Naive thymus-derived CD4-positive, alpha-beta T cell (primary cell): ENCODE measurements around the gene TGFBR3. TPM values are rescaled to one million over a fixed set of nuclear protein-coding genes. Genes with fewer than 3 reads are reported as not detected.

Experiments
- ATAC-seq: fragments of 150-1000 bp; cut with Tn5 transposase; 2 replicates; pipeline ENCODE4 v1.10.0; 2021; ENCODE audit warnings: mild to moderate bottlenecking, moderate library complexity
- CTCF ChIA-PET: fragments of 350-600 bp; sonication (Branson Sonifier 250); formaldehyde crosslinking; loops from one replicate; lab custom pipeline; 2021; ENCODE audit warnings: antibody characterized with exemption; lab: Charles Lee
- POLR2A ChIA-PET: fragments of 350-600 bp; sonication (Branson Sonifier 250); formaldehyde crosslinking; loops from one replicate; lab custom pipeline; 2021; ENCODE audit warnings: antibody characterized with exemption, inconsistent platforms; lab: Charles Lee
- DNase-seq, 9 donors: peaks; one replicate each; pipeline versions ENCODE4 v3.0.0 to v3.0.0-alpha.2; 2020 to 2022; ENCODE audit warnings: mixed read lengths in 1 of 9
- H3K27ac ChIP-seq: one replicate; pipeline ENCODE4 v1.7.0; 2013; ENCODE audit warnings: mild to moderate bottlenecking, low read depth, low read length, moderate library complexity
- H3K27me3 ChIP-seq, 2 donors: one replicate each; pipeline ENCODE4 v1.7.0; 2013; ENCODE audit warnings: low read length in 2 of 2, mild to moderate bottlenecking in 2 of 2, moderate library complexity in 2 of 2; ENCODE audit not compliant: control insufficient read depth in 2 of 2, insufficient read depth in 2 of 2
- H3K36me3 ChIP-seq, 3 experiments: 1 replicate in 2 of 3; 2 replicates in 1 of 3; pipeline ENCODE4 v1.7.0; 2013; ENCODE audit warnings: low read length in 3 of 3, mild to moderate bottlenecking in 3 of 3, moderate library complexity in 1 of 3; ENCODE audit not compliant: insufficient read depth in 3 of 3, control insufficient read depth in 2 of 3
- H3K4me1 ChIP-seq, 2 donors: one replicate each; pipeline ENCODE4 v1.7.0; 2013; ENCODE audit warnings: low read length in 2 of 2, mild to moderate bottlenecking in 2 of 2, moderate library complexity in 1 of 2; ENCODE audit not compliant: control insufficient read depth in 2 of 2, insufficient read depth in 2 of 2
- H3K4me3 ChIP-seq: 2 replicates; pipeline ENCODE4 v1.7.0; 2013; ENCODE audit warnings: mild to moderate bottlenecking, low read length
- H3K9me3 ChIP-seq, 3 experiments: 1 replicate in 2 of 3; 2 replicates in 1 of 3; pipeline ENCODE4 v1.7.0; 2013; ENCODE audit warnings: low read length in 3 of 3; ENCODE audit not compliant: control insufficient read depth in 2 of 3
- H3K27ac Mint-ChIP-seq, 9 donors: one replicate each; pipeline ENCODE4 v1.8.0; 2020 to 2022; ENCODE audit warnings: mixed read lengths in 9 of 9, mild to moderate bottlenecking in 8 of 9, moderate library complexity in 5 of 9, inconsistent platforms in 2 of 9
- H3K27me3 Mint-ChIP-seq, 5 donors: one replicate each; pipeline ENCODE4 v1.8.0; 2021 to 2022; ENCODE audit warnings: mixed read lengths in 5 of 5, mild to moderate bottlenecking in 1 of 5
- H3K36me3 Mint-ChIP-seq, 5 donors: one replicate each; pipeline ENCODE4 v1.8.0; 2020 to 2022; ENCODE audit warnings: mixed read lengths in 5 of 5, mild to moderate bottlenecking in 3 of 5, inconsistent platforms in 1 of 5
- H3K4me1 Mint-ChIP-seq, 7 donors: one replicate each; pipeline ENCODE4 v1.8.0; 2020 to 2022; ENCODE audit warnings: mixed read lengths in 7 of 7, mild to moderate bottlenecking in 3 of 7, inconsistent platforms in 1 of 7
- H3K4me3 Mint-ChIP-seq, 10 donors: one replicate each; pipeline ENCODE4 v1.8.0; 2020 to 2022; ENCODE audit warnings: mild to moderate bottlenecking in 10 of 10, mixed read lengths in 10 of 10, moderate library complexity in 6 of 10, inconsistent platforms in 2 of 10
- H3K9me3 Mint-ChIP-seq, 11 donors: one replicate each; pipeline ENCODE4 v1.8.0; 2020 to 2022; ENCODE audit warnings: mixed read lengths in 11 of 11, mild to moderate bottlenecking in 4 of 11, inconsistent platforms in 1 of 11, moderate library complexity in 1 of 11
- intact Hi-C, 2 donors: fragments of 100-400 bp; cut with micrococcal nuclease; formaldehyde crosslinking; loops; one replicate each; pipeline ENCODE4 v1.15.1; 2023
- polyA plus RNA-seq, 2 donors: library from polyadenylated mRNA; unstranded; fragments of 300-500 nt; fragmentation: Illumina TruSeq; gene quantifications; one replicate each; pipeline ENCODE4 v1.2.3, GENCODE V29; 2021
- total RNA-seq, 6 experiments: library from RNA in 5 of 6; stranded (reverse) in 5 of 6; gene quantifications; 1 replicate in 5 of 6; 2 replicates in 1 of 6; pipeline ENCODE4 v1.2.3 and lab custom pipeline; 2021 to 2026

The TGFBR3 gene
- total and polyA plus RNA-seq, 7 experiments from 2014 or later = 9.4 to 36.3 (median 11.4) TPM

DNA sequence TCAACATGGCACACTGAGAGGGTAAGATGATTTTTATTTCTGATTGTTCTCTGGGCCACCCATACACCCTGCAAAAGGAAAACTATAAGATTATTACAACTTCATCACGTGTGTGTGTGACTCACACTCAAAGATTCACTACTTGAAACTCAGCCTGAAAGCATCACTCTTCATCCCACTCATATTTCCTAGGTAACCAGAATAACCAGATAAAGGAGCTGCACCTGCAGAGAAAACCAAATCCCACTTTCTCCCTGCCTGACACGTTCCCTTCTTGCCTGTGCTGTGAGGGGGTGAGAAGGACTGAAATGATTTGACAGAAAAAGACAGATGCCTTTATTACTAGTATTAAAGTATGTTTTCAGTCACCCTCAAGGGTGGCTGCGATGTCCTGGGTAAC is 131.6 kb downstream of the TGFBR3 start:
- Histone ChIP-seq H3K9me3 (no peaks in the 10 kb centered on the region), H3K4me3 (no peak overlapping the region), H3K27ac (no peak overlapping the region), H3K27me3 (no peaks in the 10 kb centered on the region), H3K36me3 (no peaks in the 10 kb centered on the region), H3K4me1 (peaks cover 0 to 22% of the 10 kb centered on the region in 2 donors)
- Mint-ChIP-seq H3K27me3 (peaks cover 0 to 2% (median 0%) of the 10 kb centered on the region in 5 donors), H3K9me3 (no peaks in the 10 kb centered on the region), H3K27ac (peak overlapping the region in 2 of 9 donors; percentile 3 to 30), H3K4me1 (peaks cover 0 to 27% (median 0%) of the 10 kb centered on the region in 7 donors), H3K36me3 (peaks cover 0 to 20% (median 13%) of the 10 kb centered on the region in 5 donors), H3K4me3 (no peak overlapping the region)
- ATAC-seq (peak; percentile 31), DNase-seq (peak in 1 of 9 donors; percentile 58)
- intact Hi-C loops = loop anchor here in 1 of 2 donors (1.0 kb wide), 1 partner anchor 50 kb away; no protein-coding TSS in a partner anchor
- ChIA-PET POLR2A (no interaction called here), CTCF (no interaction called here)

DNA sequence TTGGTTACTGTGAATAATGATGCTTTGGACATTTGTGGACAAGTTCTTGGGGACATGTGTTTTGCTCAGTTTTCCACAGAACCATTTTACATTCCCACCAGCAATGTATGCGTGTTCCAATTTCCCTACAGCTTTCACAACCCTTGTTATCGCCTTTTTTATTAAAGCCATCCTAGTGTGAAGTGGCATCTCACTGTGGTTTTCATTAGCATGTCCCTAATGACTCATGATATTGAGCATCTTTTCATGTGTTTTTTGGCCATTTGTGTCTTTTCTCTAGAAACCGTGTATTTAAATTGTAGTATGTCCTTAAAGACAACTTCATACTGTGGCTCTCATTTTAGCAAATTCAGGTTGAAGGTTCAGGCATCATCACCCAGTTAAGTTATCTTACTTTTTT is 132.1 kb downstream of the TGFBR3 start:
- H3K27ac Mint-ChIP-seq = peak overlapping the region in 1 of 9 donors; percentile 3
- H3K4me3 Mint-ChIP-seq = no peak overlapping the region

DNA sequence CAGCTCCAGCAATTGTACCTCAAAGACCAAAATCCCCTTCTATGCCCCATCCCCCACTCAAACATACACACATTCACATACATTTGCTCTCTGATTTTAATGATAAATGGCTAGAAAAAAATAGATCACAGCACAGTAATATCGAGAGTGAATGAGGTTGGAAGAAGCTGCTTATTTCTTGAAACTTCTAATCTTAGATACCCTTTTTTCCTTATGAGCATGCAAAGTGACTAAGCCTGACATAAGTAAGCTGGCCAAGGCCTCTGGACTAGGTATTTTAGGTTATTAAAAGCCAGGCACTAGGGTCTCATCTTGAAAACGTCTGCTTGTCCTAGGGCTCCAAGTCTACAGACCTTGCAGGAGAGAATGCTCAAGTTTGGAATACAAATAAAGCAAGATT is 133.6 kb downstream of the TGFBR3 start:
- ATAC-seq (no peak), DNase-seq (no peak)
- Histone ChIP-seq H3K4me3 (no peak overlapping the region), H3K4me1 (peaks cover 0 to 22% of the 10 kb centered on the region in 2 donors), H3K27ac (no peak overlapping the region), H3K36me3 (no peaks in the 10 kb centered on the region), H3K9me3 (peaks cover 0 to under 1% (median 0%) of the 10 kb centered on the region in 3 experiments), H3K27me3 (no peaks in the 10 kb centered on the region)
- Mint-ChIP-seq H3K27ac (no peak overlapping the region), H3K4me1 (peaks cover 0 to 27% (median 0%) of the 10 kb centered on the region in 7 donors), H3K36me3 (peaks cover under 1 to 29% (median 9%) of the 10 kb centered on the region in 5 donors), H3K9me3 (peaks cover 0 to 11% (median under 1%) of the 10 kb centered on the region in 11 donors), H3K4me3 (peak overlapping the region in 1 of 10 donors; percentile 6), H3K27me3 (peaks cover 0 to 2% (median 0%) of the 10 kb centered on the region in 5 donors)
- ChIA-PET POLR2A (interaction anchor here (0.7 kb wide), 1 partner anchor 116 kb away, joined by 6 read pairs; no protein-coding TSS in a partner anchor), CTCF (no interaction called here)
- intact Hi-C loops = no loop called here

More for the DNA sequence above, 132.1 kb downstream of the TGFBR3 start:
- ChIA-PET POLR2A (no interaction called here), CTCF (no interaction called here)
- ATAC-seq (peak; percentile 18), DNase-seq (no peak)
- Mint-ChIP-seq H3K9me3 (no peaks in the 10 kb centered on the region), H3K27me3 (peaks cover 0 to 2% (median 0%) of the 10 kb centered on the region in 5 donors), H3K4me1 (peaks cover 0 to 27% (median 0%) of the 10 kb centered on the region in 7 donors), H3K36me3 (peaks cover 0 to 24% (median 16%) of the 10 kb centered on the region in 5 donors)
- H3K36me3 ChIP-seq = no peaks in the 10 kb centered on the region
- H3K27ac ChIP-seq = no peak overlapping the region
- H3K4me3 ChIP-seq = no peak overlapping the region
- H3K9me3 ChIP-seq = no peaks in the 10 kb centered on the region
- no peaks in the 10 kb centered on the region for H3K27me3 ChIP-seq
- intact Hi-C loops = loop anchor here in 1 of 2 donors (1.0 kb wide), 1 partner anchor 50 kb away; no protein-coding TSS in a partner anchor
- H3K4me1 ChIP-seq = peaks cover 0 to 22% of the 10 kb centered on the region in 2 donors

DNA sequence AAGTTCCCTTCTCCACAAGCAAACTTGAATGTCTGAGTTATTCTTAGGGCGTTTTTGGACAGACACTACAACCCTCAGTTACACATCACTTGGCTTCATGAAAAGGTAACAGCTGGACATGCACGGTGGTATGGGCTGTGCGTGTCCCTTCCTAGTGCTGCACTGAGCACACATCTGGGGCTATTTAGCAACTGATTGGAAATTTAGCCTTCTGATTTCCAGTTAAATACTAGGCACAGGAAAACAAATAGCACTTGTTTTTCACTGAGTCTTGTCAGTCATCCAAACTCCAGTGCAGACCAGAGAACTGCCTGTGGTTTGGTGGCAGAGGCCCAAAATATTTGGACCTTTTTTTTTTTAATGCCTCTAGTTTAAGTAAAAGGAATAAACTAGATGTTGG is 134.7 kb downstream of the TGFBR3 start:
- Mint-ChIP-seq H3K4me3 (no peak overlapping the region), H3K27me3 (no peaks in the 10 kb centered on the region), H3K36me3 (peaks cover 11 to 36% (median 20%) of the 10 kb centered on the region in 5 donors), H3K9me3 (peaks cover 0 to 21% (median 5%) of the 10 kb centered on the region in 11 donors), H3K4me1 (peaks cover 0 to 27% (median 0%) of the 10 kb centered on the region in 7 donors), H3K27ac (no peak overlapping the region)
- DNase-seq (no peak), ATAC-seq (no peak)
- H3K4me1 ChIP-seq = peaks cover 0 to 22% of the 10 kb centered on the region in 2 donors
- H3K27me3 ChIP-seq = no peaks in the 10 kb centered on the region
- intact Hi-C loops = no loop called here
- peaks cover 0 to 4% (median 0%) of the 10 kb centered on the region in 3 experiments for H3K9me3 ChIP-seq
- H3K27ac ChIP-seq = no peak overlapping the region
- H3K4me3 ChIP-seq = no peak overlapping the region
- POLR2A ChIA-PET = no interaction called here
- CTCF ChIA-PET = no interaction called here
- H3K36me3 ChIP-seq = no peaks in the 10 kb centered on the region

DNA sequence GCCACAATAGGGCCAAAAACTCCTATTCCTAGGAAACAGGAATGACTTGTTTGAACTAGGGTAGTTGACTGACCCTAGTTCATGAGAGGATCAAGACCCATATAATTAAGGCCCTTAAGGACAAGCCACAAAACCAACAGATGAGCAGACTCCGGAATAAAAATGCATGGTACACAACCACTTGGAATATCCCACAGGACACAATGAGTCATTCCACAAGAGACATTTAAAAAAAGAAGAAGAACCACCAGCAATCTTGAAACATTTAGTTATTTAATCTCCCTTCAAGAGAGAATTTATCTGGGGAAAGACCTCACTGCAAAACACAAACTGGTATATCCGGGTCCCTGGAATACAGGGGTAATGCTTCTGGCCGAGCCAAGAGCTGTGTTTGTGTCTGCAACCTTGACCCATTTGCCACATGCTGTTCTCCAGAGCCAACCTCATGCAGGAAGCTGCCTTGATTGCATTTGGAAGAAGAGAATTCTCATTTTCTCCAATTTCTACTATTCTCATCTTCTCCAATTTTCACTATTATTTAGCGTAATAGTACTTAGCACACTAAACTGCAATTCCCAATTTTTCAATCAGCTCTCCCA is 135.5 kb downstream of the TGFBR3 start:
- POLR2A ChIA-PET = no interaction called here
- Histone ChIP-seq H3K4me3 (no peak overlapping the region), H3K4me1 (peaks cover 0 to 22% of the 10 kb centered on the region in 2 donors), H3K27me3 (no peaks in the 10 kb centered on the region), H3K36me3 (no peaks in the 10 kb centered on the region), H3K9me3 (peaks cover 0 to 4% (median 0%) of the 10 kb centered on the region in 3 experiments), H3K27ac (no peak overlapping the region)
- CTCF ChIA-PET = no interaction called here
- Mint-ChIP-seq H3K27ac (peak overlapping the region in 1 of 9 donors; percentile 34), H3K36me3 (peaks cover 15 to 40% (median 26%) of the 10 kb centered on the region in 5 donors), H3K9me3 (peaks cover 0 to 25% (median 5%) of the 10 kb centered on the region in 11 donors), H3K4me3 (no peak overlapping the region), H3K27me3 (no peaks in the 10 kb centered on the region), H3K4me1 (peaks cover 0 to 27% (median 0%) of the 10 kb centered on the region in 7 donors)
- intact Hi-C loops = no loop called here
- ATAC-seq (no peak), DNase-seq (no peak)

DNA sequence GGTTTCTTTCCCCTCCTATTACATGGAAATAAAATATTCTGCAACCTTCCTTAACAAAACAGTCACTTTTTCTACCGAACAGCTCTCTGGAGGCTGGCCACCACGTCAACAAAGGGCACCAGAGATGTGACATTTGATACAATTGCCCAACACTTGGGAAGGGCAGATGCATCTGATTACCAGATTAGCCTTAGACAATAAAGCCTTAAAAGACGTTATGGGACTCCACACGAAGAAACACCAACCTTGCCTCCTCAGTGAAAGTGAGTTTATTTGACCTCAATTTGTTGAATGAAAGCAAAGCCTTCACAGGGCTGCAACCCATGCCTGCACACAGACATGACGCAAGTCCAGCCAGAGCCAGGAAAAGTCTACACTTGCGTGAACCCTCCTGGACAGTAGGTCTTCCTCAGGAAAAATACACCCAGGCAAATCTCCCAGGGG is 136.1 kb downstream of the TGFBR3 start:
- Mint-ChIP-seq H3K27ac (no peak overlapping the region), H3K4me1 (peaks cover 0 to 27% (median 0%) of the 10 kb centered on the region in 7 donors), H3K36me3 (peaks cover 15 to 45% (median 29%) of the 10 kb centered on the region in 5 donors), H3K27me3 (no peaks in the 10 kb centered on the region), H3K9me3 (peaks cover 0 to 25% (median 5%) of the 10 kb centered on the region in 11 donors), H3K4me3 (no peak overlapping the region)
- no peak overlapping the region for H3K4me3 ChIP-seq
- intact Hi-C loops = no loop called here
- no peaks in the 10 kb centered on the region for H3K36me3 ChIP-seq
- DNase-seq (no peak), ATAC-seq (no peak)
- H3K9me3 ChIP-seq = peaks cover 0 to 4% (median 0%) of the 10 kb centered on the region in 3 experiments
- peaks cover 0 to 22% of the 10 kb centered on the region in 2 donors for H3K4me1 ChIP-seq
- no peaks in the 10 kb centered on the region for H3K27me3 ChIP-seq
- POLR2A ChIA-PET = no interaction called here
- CTCF ChIA-PET = no interaction called here
- H3K27ac ChIP-seq = no peak overlapping the region
